CD4-positive, alpha-beta T cell treated with Interleukin-15 for 4 hours (primary cell): ENCODE results near the gene SH3BGRL.
"Not testable (repeated sequence)": the region's sequence is repeated elsewhere in the genome, so short reads cannot be mapped to it uniquely, and the experiment has no call there.

Experiments
- DNase-seq: peaks from one replicate; pipeline ENCODE4 v3.0.0-alpha.2; 2020; ENCODE audit warnings: low spot score

The SH3BGRL gene

DNA sequence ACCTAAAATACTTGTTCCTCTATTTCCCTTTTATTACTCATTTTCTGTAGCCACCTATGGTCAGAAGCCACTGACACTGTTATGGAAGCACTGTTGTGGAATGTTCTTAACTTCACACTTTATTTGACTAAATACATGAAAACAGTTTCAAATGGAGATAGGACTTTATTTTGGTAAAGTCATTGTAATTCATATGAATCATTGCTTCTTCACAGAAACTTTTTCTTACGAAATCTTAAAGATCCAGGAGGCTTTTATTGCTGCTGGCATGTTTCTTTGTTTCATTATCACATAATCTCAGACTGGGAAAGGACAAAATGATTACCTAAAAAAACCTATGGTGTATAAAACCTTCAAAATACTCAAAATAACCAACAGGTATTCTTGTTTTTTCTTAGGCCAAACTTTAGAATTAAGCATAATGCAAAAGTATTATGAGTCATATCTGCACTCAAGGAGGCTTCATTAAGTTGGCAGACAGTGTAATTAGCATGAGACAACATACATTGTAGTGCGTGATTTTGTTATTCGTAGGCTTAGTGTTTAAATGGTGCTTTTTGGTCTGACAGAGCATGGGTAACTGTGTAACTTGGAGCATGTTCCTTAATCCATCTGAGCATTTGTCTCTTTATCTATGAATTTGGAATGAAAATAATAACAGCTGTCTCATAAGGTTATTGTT lies 58.0 kb downstream of the SH3BGRL start:
- no peak for DNase-seq

DNA sequence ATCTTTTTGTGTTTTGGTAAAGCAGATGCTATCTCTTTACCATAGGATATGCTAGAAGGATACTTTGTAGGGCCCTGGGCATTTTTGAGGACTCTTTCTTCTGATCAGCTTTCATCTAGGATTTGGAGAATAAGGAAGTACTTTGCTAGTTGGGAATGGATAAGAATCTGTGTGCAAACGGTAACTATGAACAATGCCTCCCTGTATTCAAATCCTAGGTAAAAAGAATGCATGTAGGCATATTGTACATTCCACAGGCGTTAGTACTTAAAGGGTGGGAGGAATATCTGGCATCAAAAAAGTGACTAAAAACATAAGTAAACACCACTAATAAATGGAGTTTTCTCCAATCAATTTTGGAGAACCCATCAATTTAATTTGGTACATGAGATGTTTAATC lies 59.7 kb downstream of the SH3BGRL start:
- no peak for DNase-seq

DNA sequence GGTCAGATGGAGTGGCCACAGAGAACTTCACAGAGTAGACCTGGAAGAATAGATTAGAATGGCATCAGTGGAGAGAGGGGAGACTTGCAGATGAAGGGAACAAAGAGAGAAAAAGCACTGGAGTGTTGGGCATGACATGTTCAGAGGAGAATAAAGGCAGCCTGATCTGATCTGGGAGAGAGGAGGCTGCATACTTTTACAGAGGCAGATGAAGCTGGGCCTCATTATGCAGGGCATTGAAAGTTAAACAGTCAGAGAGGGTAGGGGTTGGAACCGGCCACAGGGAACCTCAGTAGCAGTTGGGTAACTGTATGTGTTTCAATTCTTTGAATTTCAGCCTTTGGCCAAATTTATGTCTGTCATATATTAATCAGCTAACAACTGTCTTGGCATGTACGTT lies 61.2 kb downstream of the SH3BGRL start:
- no peak for DNase-seq

DNA sequence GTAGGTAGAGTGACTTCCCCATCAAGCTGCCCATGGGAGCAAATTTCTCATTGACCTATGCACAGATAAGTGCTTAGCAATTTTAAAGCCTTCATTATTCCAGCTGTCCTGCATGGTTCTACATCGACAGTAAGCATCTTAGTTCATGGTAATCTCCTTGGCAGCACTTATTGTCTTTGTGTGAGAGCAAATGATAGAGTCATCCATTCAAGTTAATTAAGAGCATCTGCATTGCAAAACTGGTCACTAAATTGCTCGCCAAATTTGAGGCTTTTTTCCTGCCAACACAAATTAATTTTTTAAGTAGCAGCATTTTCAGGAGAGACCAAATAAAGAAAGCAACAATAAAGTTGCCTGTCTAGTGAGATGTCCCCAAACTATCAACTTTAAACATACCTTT lies 76.7 kb downstream of the SH3BGRL start:
- DNase-seq = no peak

DNA sequence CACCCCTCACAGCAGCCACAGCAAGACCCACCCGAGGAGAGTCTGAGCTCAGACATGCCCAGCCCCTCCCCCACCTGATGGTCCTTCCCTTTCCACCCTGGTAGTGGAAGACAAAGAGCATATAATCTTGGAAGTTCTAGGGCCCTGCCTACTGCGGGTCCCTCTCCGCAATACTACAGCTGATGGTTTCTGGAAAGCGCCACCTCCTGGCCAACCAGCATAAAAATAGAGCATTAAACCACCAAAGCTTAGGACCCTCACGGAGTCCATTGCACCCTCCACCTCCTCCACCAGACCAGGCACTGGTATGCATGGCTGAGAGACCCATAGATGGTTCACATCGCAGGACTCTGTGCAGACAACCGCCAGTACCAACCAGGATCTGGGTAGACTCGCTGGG lies 78.2 kb downstream of the SH3BGRL start:
- no peak for DNase-seq

GRCh38 chrX:81286075-81286474 lies 84.2 kb downstream of the SH3BGRL start:
- DNase-seq = no peak

DNA sequence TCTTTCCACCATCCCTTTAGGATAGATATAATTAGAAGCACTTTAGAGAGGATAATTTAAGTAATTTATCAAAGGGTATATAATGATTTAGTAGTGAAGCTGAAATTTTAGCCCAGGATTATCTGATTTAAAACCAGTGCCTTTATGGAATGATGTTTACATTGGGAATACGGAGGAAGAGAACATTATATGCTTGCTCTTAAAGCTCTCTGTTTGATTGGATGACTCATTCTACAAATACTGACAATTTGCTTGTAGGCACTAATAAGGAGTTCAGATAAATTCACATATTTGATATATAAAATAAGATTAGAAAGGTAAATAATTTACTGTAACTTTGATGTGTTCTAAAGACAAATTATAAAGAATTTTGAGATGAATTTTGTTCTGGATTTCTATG lies 84.7 kb downstream of the SH3BGRL start:
- DNase-seq = no peak

DNA sequence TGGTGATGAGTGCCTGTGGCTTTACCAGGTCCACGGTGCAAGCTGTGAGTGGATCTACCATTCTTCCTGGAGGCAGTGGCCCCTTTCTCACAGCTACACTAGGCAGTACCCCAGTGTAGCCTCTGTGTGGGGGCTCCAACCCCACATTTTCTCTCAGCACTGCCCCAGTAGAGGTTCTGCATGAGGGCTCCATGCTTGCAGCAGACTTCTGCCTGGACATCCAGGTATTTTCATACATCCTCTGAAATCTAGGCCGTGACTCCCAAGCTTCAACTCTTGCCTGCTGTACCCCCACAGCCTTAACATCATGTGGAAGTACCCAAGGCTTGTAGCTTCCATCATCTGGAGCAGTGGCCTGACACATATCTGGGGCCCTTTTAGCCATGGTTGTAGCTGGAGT lies 90.1 kb downstream of the SH3BGRL start:
- no peak for DNase-seq

DNA sequence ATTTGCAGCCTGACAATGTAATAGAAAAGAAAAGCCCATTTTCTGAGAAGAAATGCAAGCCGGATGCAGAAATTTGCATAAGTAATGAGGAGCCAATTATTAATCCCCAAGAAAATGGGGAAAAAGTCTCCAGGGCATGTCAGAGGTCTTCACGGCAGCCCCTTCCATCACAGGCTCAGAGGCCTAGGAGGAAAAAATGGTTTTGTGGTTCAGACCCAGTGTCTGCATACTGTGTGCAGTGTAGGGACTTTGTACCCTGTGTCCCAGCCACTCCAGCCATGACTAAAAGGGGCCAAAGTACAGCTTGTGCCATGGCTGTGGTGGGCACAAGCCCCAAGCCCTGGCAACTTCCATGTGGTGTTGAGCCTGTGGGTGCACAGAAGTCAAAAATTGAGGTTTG lies 92.2 kb downstream of the SH3BGRL start:
- DNase-seq = no peak

DNA sequence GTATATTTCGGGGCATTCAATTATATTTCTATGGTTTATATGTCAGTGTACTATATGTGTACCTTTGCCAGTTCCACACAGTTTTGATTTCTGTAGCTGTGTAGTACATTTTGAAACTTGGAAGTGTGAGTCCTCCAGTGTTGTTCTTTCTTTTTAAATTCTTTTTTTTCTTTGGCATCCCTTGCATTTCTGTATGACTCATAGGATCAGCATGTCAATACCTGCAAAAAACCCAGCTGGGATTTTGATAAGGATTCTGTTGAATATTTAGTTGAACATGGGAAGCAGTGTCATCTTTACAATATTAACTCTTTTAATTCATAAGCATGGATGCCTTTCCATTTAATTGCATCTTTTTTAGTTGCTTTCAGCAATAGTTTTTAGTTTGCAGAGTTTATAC lies 100.0 kb downstream of the SH3BGRL start:
- no peak for DNase-seq

DNA sequence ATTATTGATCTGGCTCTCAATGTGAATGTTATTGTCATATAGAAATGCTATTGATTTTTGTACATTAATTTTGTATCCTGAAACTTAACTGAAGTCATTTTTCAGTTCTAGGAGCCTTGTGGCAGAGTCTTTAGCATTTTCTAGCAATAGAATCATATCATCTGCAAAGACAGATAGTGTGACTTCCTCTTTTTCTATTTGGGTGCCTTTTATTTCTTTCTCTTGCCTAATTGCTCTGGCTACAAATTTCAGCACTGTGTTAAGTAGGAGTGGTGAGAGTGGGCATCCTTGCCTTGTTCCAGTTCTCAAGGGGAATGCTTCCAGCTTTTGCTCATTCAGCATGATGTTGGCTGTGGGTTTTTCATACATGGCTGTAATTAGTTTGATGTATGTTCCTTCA lies 102.7 kb downstream of the SH3BGRL start:
- no peak for DNase-seq

DNA sequence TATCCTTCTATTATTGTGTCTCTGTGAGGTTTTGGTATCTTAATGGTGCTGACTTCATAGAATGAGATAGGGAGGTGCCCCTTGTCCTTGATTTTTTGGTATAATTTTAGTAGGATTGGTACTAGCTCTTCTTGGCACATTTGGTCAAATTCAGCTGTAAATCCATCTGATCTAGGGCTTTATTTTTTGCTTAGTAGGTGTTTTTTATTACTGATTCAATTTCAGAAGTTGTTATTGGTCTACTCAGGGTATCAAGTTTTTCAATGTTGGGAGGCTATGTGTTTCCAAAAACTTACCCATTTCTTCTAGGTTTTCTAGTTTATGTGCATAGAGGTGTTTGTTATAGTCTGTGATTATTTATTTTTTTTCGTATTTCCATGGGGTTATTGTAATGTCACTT lies 103.3 kb downstream of the SH3BGRL start:
- DNase-seq = no peak

GRCh38 chrX:81308086-81308829 lies 106.4 kb downstream of the SH3BGRL start:
- no peak for DNase-seq

DNA sequence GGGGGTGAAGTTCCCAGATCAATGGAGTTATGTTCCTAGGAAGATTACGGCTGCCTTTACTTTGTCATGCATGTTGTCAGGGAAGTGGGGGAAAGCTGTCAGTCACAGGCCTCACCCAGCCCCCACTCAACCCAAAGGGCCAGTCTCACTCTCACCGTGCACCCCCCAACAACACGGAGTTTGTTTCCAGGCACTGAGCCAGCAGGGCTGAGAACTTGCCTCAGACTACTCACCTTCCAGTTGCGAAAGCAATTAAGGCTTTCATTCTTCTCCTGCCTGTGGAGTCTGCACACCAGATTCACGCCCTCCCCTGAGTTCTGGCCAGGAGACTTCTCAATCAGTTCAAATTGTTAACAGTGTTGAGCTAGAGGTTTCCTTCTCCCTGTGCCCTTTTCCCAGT lies 114.3 kb downstream of the SH3BGRL start:
- no peak for DNase-seq

GRCh38 chrX:81331653-81332052 lies 129.8 kb downstream of the SH3BGRL start:
- DNase-seq = not testable (repeated sequence)

GRCh38 chrX:81336455-81337152 lies 134.7 kb downstream of the SH3BGRL start:
- no peak for DNase-seq

DNA sequence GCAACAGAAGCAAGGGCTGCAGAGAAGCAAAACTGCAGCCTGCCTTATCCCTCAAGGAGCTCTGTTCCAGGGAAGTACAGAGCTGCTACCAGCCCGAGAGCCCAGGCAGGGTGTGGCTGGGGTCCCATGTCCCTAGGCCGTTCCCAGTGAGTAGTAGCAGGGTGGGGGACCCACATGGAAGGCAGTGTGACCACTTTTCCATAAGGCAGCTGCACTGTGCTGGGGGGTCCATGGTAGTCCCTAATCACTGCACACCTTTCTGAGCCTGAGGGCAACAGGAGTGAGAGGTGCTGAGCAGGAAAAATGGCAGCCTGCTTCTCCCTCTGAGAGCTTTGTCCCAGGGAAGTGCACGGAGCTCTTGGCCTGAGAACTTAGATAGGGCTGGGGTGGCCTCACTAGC lies 135.9 kb downstream of the SH3BGRL start:
- DNase-seq = no peak

DNA sequence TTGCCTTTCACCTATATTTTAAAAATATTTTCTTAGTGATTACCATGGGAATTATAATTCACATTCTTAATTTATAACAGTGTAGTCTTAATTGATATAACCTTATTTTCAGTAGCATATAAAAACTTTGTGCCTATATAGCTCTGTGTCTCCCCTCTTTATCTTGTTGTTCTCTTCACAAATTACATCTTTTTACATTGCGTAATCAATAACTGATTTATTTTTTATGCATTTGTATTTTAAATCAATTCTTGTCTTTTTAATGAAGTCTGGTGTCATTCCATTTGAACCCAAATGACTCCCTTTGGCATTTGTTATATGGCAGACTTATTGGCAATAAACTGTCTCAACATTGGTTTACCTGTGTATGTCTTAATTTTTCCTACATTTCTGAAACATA lies 137.0 kb downstream of the SH3BGRL start:
- no peak for DNase-seq

GRCh38 chrX:81345296-81345695 lies 143.4 kb downstream of the SH3BGRL start:
- DNase-seq = not testable (repeated sequence)
